Uterus (tissue), 2 donors: ENCODE measurements around the gene ISX.

Experiments used
- POLR2A ChIP-seq, 2 donors: fragments of 450-650 bp; IDR thresholded peaks; one replicate each; pipeline ENCODE4 v1.6.1; 2016; ENCODE audit warnings: antibody characterized with exemption in 2 of 2, mild to moderate bottlenecking in 1 of 2, moderate library complexity in 1 of 2
- TF ChIP-seq, protein P1 (sequence below), 4 experiments: fragments of 200-600 bp in 2 of 4; fragments of 450-650 bp in 2 of 4; sonication (generic) in 2 of 4; IDR thresholded peaks; one replicate each; pipeline ENCODE4 v1.5.1; 2016 to 2019; ENCODE audit warnings: antibody characterized with exemption in 4 of 4, mild to moderate bottlenecking in 2 of 4, moderate library complexity in 1 of 4

DNA sequence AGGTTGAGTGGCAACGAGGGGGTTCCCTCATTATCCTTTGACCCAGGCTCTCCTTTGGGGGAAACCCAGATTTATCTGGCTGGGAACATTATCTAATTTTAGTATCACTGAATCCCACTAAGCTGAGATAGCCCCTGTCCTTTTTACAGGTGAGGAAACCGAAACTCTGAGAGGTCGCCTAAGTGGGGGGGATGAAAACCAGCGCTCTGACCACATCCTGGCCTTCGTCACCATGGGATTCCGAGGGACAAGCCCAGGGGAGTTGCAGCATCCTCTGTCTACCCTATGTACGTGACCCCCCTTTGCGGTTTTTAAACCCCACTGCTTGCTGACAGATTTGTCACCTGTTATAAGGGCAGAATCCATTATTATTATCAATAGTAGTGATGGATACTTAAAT is 61.0 kb downstream of the ISX start:
- TF ChIP-seq, protein P1, sequence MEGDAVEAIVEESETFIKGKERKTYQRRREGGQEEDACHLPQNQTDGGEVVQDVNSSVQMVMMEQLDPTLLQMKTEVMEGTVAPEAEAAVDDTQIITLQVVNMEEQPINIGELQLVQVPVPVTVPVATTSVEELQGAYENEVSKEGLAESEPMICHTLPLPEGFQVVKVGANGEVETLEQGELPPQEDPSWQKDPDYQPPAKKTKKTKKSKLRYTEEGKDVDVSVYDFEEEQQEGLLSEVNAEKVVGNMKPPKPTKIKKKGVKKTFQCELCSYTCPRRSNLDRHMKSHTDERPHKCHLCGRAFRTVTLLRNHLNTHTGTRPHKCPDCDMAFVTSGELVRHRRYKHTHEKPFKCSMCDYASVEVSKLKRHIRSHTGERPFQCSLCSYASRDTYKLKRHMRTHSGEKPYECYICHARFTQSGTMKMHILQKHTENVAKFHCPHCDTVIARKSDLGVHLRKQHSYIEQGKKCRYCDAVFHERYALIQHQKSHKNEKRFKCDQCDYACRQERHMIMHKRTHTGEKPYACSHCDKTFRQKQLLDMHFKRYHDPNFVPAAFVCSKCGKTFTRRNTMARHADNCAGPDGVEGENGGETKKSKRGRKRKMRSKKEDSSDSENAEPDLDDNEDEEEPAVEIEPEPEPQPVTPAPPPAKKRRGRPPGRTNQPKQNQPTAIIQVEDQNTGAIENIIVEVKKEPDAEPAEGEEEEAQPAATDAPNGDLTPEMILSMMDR (IDR thresholded peaks at IDR 0.05): no peak
- no peak for TF ChIP-seq POLR2A (IDR thresholded peaks at IDR 0.05)
